NB4 (cell line): ENCODE results near the gene GRM1.

Experiments used
- DNase-seq: peaks from one replicate; pipeline ENCODE4 v3.0.0; 2010; ENCODE audit warnings: low read depth
- H3K4me3 ChIP-seq: one replicate; pipeline ENCODE4 v1.5.1; 2011; ENCODE audit warnings: mild to moderate bottlenecking, low read depth, low read length, moderate library complexity
- MAX ChIP-seq: IDR thresholded peaks from 2 replicates; pipeline ENCODE4 v1.6.1; 2011; ENCODE audit warnings: low read depth, low read length
- MYC ChIP-seq: IDR thresholded peaks from 2 replicates; pipeline ENCODE4 v1.6.1; 2011; ENCODE audit warnings: low read depth, low read length
- POLR2A ChIP-seq: IDR thresholded peaks from 2 replicates; pipeline ENCODE4 v1.6.1; 2011; ENCODE audit warnings: mild to moderate bottlenecking; ENCODE audit not compliant: insufficient read length; ENCODE audit errors: extremely low read depth
- TF ChIP-seq, protein P1 (sequence below): IDR thresholded peaks from one replicate; pipeline ENCODE4 v1.5.1; 2012; ENCODE audit warnings: low read depth, low read length

GRM1 gene

DNA sequence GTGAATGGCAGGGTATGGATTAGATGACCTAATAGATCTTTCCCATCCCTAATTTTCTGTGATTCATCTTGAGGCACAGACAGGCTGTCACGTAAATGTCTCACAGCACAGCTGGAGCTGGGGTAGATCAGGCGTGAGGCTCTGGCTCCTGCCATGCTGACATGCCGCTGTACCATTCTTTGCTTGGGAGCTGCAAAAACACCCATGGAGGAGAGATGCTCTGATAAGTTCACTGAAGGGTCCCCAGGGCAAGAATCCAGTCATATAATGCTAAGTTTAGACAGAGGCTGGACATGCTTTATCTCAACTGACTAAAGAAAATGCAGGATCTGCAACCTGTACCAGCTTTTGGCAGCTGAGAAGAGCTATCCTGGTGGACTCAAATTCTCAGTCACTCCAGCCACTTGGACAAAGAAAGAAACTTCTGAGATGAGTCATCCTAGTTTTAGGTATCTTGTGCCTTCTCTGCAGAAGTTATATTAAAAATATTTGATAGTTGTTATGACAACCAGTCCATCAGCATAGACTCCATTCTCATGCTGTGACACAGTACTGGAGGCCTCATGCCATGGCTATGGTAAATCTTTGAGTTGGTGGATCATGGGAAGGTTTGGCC is 329.7 kb downstream of the GRM1 start:
- TF ChIP-seq POLR2A: no peak
- no peak for TF ChIP-seq MYC
- TF ChIP-seq, protein P1, sequence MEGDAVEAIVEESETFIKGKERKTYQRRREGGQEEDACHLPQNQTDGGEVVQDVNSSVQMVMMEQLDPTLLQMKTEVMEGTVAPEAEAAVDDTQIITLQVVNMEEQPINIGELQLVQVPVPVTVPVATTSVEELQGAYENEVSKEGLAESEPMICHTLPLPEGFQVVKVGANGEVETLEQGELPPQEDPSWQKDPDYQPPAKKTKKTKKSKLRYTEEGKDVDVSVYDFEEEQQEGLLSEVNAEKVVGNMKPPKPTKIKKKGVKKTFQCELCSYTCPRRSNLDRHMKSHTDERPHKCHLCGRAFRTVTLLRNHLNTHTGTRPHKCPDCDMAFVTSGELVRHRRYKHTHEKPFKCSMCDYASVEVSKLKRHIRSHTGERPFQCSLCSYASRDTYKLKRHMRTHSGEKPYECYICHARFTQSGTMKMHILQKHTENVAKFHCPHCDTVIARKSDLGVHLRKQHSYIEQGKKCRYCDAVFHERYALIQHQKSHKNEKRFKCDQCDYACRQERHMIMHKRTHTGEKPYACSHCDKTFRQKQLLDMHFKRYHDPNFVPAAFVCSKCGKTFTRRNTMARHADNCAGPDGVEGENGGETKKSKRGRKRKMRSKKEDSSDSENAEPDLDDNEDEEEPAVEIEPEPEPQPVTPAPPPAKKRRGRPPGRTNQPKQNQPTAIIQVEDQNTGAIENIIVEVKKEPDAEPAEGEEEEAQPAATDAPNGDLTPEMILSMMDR: no peak
- no peak for TF ChIP-seq MAX
- DNase-seq: no peak
- H3K4me3 ChIP-seq: no peak overlapping the region

DNA sequence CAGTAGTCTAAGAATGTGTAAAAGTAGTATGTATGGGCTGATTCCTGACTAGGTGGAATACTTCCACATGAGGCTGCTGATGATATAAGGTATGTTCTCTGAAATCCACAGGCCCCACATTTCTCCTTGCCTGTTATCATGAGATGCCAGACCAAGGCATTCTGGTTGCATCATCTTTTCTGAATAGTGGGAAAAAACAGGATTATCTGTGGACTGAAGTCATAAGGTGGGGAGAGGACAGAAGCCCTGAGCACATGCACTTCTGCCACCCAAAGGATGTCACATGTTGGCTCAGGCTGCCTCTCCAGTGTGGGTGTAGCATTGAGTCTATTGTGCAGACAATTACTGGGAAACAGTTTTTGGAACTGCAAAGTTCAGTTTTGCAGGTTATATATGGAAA is 330.3 kb downstream of the GRM1 start:
- DNase-seq: no peak

GRCh38 chr6:146361128-146361924 is 332.5 kb downstream of the GRM1 start:
- no peak for DNase-seq
- no peak overlapping the region for H3K4me3 ChIP-seq
- TF ChIP-seq MYC (no peak), MAX (no peak), POLR2A (no peak)
- TF ChIP-seq, protein P1: no peak

More for the DNA sequence above, 330.3 kb downstream of the GRM1 start:
- no peak overlapping the region for H3K4me3 ChIP-seq
- TF ChIP-seq, protein P1: no peak
- TF ChIP-seq POLR2A (no peak), MYC (no peak), MAX (no peak)

GRCh38 chr6:146363838-146364607 is 335.2 kb downstream of the GRM1 start:
- DNase-seq: no peak
- no peak overlapping the region for H3K4me3 ChIP-seq
- TF ChIP-seq, protein P1: no peak
- TF ChIP-seq MYC (no peak), POLR2A (no peak), MAX (no peak)

DNA sequence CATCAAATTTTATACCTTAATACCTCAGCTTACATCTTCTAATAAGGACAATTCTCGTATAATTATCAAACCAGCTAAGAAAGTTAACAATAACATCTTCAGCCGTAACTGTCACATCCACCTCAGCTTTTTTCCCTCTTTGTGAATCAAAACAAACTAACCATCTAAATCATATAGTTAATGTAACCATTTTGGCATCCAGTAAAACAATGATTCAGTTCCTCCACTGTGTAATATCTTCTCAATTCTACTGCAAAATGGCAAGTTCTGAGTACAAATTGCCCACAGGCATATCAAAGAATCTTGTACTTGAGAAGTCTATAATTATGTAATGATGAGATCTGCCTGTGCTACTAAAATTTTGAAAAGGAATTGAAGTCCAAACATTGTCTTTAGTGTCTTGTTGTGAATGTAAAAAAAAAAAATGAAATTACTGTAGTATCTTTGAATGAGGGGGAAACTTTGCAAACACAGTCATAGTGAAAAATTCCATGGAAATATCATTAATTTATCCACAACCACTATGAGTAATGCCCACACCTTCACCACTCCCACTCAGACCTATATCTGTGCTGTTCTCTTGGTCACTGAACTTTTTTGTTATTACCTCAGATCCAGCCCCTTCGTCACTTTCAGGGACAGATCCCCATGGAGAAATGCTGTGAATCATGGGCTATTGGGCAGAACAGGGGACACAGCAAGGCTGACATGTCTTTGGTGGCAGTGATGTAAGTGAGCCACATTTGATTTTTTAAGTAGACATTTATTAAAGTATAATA is 336.1 kb downstream of the GRM1 start:
- DNase-seq: no peak
- TF ChIP-seq, protein P1: no peak
- TF ChIP-seq MYC: no peak
- TF ChIP-seq MAX: no peak
- TF ChIP-seq POLR2A: no peak
- H3K4me3 ChIP-seq: no peak overlapping the region
